Measurements from ENCODE around the gene SMNDC1.
"Not testable (repeated sequence)": the region's sequence is repeated elsewhere in the genome, so short reads cannot be mapped to it uniquely, and the experiment has no call there.

SMNDC1 gene

DNA sequence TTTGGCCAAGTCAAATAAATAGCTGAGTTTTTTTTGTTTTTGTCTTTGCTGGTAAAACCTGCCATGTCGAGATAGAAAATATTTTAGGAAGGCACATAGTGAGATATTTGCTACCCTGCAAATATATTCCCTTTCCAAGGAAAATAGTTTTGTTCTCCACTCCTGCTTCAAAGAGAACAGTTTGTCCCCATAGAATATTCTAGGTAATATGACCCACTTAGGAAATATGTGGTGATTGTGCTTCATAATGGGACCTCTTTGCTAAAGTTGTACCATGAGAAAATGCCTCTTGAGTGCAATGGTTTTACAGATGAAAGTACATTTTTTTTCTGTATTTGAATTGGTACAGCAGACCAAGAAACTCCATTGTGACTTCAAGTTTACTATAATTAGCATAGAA is 41.6 kb downstream of the SMNDC1 start:
- H3K4me1 Mint-ChIP-seq (ENCODE audit: low read depth) = peaks cover 1% of the 10 kb centered on the region

DNA sequence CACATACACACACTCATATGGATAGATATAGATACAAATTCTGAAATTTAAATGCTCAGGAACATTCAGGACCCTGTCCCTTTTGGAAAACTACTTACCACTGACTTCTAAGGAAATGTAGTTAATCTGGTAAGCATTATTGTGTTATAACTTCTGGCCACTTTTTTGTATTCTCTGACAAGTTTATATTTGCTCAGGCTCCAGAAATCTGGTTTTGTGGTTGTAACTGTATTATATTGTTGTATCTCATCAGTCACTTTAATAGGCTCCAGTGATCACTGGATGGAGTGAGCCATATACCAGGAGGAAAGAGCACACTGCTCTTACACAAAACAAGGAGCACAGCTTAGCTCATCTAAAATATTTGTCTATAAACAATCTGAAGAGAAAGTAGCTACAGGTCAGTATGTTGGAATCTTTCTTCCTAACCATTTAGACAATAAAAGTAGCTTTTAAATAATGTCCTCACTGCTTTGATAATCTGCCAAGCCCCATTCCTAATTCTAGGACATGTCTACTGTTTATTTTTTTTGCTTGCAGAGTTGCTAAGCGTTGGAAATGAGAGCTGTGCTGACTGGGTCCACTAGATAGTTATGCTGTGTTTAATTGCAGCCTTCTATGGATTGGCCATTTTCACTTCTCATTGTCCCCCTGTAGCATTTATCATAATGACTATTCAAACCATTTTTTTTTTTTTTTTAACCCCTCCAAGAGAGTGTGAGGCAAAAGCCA is 43.8 kb downstream of the SMNDC1 start:
- Mint-ChIP-seq H3K36me3 (ENCODE audit: low read depth) (peaks cover 12% of the 10 kb centered on the region), H3K27me3 (peaks cover 8% of the 10 kb centered on the region), H3K4me1 (ENCODE audit: low read depth) (no peaks in the 10 kb centered on the region), H3K9me3 (peaks cover under 1% of the 10 kb centered on the region), H3K4me3 (no peak overlapping the region), H3K27ac (no peak overlapping the region)

More for the DNA sequence above, 41.6 kb downstream of the SMNDC1 start:
- peaks cover 3% of the 10 kb centered on the region for H3K27me3 Mint-ChIP-seq
- no peaks in the 10 kb centered on the region for H3K9me3 Mint-ChIP-seq
- H3K27ac Mint-ChIP-seq = no peak overlapping the region
- H3K36me3 Mint-ChIP-seq (ENCODE audit: low read depth) = peaks cover 4% of the 10 kb centered on the region
- no peak overlapping the region for H3K4me3 Mint-ChIP-seq

DNA sequence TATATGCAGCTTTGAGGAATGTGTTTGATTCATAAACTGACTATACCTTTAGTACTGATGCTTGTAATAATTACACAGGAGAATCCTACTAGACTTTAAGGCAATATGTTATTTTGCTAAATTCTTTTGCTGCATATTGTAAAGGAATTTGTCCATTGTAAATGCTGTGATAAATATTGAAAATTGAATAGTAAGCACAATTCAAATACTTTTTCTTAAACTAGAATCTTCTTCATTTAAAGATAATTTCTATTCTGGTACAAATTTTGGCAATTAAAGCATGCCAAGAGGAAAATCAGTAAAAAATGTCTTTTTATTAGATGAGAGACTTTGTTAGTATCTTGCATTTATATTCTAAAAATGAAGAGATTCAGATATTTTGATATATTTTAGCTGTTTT is 45.4 kb downstream of the SMNDC1 start:
- no peak overlapping the region for H3K4me3 Mint-ChIP-seq
- H3K9me3 Mint-ChIP-seq = peaks cover 3% of the 10 kb centered on the region
- H3K36me3 Mint-ChIP-seq (ENCODE audit: low read depth) = peaks cover 25% of the 10 kb centered on the region
- H3K27me3 Mint-ChIP-seq = peaks cover 12% of the 10 kb centered on the region
- peaks cover 5% of the 10 kb centered on the region for H3K4me1 Mint-ChIP-seq (ENCODE audit: low read depth)
- H3K27ac Mint-ChIP-seq = no peak overlapping the region

DNA sequence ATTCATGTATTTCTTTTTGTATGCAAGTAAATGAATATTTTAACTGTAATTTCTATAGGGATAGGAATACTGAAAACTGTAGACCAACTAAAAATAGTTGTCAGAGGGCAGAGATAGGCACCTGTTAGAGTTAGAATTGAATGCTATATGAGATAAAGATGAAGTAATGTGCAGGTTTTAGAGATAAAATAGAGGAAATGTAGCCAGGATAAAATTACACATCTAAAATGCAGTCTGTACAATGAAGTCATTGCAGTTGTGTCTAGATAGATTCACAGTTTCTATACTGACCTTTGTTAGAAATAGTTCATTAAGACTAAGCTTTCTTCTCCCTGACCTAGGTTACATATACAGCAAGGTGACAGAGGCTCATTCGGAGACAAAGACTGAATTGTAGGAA is 46.2 kb downstream of the SMNDC1 start:
- Mint-ChIP-seq H3K36me3 (ENCODE audit: low read depth) (peaks cover 27% of the 10 kb centered on the region), H3K4me3 (no peak overlapping the region), H3K27me3 (peaks cover 14% of the 10 kb centered on the region), H3K4me1 (ENCODE audit: low read depth) (peaks cover 13% of the 10 kb centered on the region), H3K27ac (no peak overlapping the region), H3K9me3 (peaks cover 3% of the 10 kb centered on the region)

DNA sequence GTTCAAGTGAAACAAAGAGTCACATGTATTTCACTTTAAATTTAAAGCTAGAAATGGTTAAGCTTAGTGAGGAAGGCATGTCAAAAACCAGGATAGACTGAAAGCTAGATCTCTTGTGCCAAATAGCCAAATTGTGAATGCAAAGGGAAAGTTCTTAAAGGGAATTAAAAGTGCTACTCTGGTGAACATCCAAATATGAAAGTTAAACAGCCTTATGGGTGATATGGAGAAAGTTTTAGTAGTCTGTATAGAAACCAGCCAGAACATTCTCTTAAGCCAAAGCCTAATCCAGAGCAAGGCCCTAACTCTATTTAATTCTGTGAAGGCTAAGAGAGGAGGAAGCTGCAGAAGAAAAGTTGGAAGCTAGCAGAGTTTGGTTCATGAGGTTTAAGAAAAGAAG is 50.3 kb downstream of the SMNDC1 start:
- Mint-ChIP-seq H3K36me3 (ENCODE audit: low read depth) (peaks cover 28% of the 10 kb centered on the region), H3K27me3 (peaks cover 14% of the 10 kb centered on the region), H3K4me1 (ENCODE audit: low read depth) (peaks cover 42% of the 10 kb centered on the region), H3K27ac (no peak overlapping the region), H3K4me3 (no peak overlapping the region), H3K9me3 (peaks cover 3% of the 10 kb centered on the region)

DNA sequence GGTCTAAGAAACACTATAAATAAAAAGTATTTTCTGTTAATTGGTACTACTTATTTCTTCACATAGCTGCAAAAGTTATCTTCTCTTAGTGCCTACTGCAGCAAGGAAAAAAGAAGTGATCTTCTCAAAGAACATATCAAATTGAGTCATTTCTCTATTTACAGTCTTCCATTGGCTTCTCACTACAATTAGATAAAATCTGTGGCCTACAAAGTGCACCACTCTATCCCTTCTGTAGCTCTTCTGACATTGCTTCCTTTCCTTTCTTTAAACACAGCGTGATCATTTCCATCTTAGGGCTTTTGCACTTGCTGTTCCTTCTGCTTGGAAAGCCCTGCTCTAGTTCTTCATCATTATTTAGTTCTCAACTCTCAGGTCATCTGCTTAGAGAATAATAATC is 52.6 kb downstream of the SMNDC1 start:
- H3K4me1 Mint-ChIP-seq (ENCODE audit: low read depth) = peaks cover 47% of the 10 kb centered on the region
- H3K27ac Mint-ChIP-seq = no peak overlapping the region
- H3K9me3 Mint-ChIP-seq = peaks cover 3% of the 10 kb centered on the region
- H3K36me3 Mint-ChIP-seq (ENCODE audit: low read depth) = peaks cover 35% of the 10 kb centered on the region
- H3K27me3 Mint-ChIP-seq = peaks cover 11% of the 10 kb centered on the region
- no peak overlapping the region for H3K4me3 Mint-ChIP-seq

DNA sequence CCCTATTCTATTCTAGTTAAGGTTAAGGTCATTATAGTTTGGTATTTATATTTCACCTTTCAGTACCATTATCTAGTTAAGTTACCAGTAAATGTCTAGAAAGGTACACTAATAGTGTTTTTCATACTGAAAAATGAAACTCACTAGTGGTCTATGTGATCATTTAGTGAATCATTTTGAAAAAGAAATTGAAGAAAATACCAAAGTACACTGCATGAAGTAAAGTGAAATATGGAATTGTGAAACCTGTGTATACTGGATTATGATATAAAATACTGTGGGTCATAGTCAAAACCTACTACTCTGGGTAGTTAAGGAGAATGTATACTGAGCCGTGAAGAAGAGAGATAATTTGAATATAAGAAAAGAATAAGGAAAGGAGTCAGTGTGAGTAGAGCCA is 53.3 kb downstream of the SMNDC1 start:
- Mint-ChIP-seq H3K27me3 (peaks cover 10% of the 10 kb centered on the region), H3K4me3 (peak overlapping the region; percentile 8), H3K36me3 (ENCODE audit: low read depth) (peaks cover 36% of the 10 kb centered on the region), H3K4me1 (ENCODE audit: low read depth) (peaks cover 47% of the 10 kb centered on the region), H3K27ac (peak overlapping the region; percentile 81)
- not testable (repeated sequence) for H3K9me3 Mint-ChIP-seq

DNA sequence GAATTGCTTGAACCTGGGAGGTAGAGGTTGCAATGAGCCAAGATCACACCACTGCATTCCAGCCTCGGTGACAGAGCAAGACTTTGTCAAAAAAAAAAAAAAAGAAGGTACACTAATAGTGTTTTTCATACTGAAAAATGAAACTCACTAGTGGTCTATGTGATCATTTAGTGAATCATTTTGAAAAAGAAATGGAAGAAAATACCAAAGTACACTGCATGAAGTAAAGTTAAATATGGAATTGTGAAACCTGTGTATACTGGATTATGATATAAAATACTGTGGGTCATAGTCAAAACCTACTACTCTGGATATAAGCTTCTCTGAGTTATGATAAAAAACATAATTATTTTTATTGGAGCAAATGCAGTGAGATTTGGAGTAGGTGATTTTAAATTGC is 55.2 kb downstream of the SMNDC1 start:
- H3K36me3 Mint-ChIP-seq (ENCODE audit: low read depth) = peaks cover 39% of the 10 kb centered on the region
- H3K27ac Mint-ChIP-seq = peak overlapping the region; percentile 12
- H3K9me3 Mint-ChIP-seq, H3K27me3 Mint-ChIP-seq, H3K4me3 Mint-ChIP-seq: not testable (repeated sequence)
- H3K4me1 Mint-ChIP-seq (ENCODE audit: low read depth) = peaks cover 46% of the 10 kb centered on the region

DNA sequence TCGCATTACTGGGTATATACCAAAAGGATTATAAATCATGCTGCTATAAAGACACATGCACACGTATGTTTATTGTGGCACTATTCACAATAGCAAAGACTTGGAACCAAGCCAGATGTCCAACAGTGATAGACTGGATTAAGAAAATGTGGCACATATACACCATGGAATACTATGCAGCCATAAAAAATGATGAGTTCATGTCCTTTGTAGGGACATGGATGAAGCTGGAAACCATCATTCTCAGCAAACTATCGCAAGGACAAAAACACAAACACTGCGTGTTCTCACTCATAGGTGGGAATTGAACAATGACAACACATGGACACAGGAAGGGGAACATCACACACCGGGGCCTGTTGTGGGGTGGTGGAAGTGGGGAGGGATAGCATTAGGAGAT is 56.9 kb downstream of the SMNDC1 start:
- H3K27me3 Mint-ChIP-seq, H3K9me3 Mint-ChIP-seq, H3K27ac Mint-ChIP-seq, H3K4me3 Mint-ChIP-seq: not testable (repeated sequence)
- Mint-ChIP-seq H3K4me1 (ENCODE audit: low read depth) (peaks cover 37% of the 10 kb centered on the region), H3K36me3 (ENCODE audit: low read depth) (peaks cover 35% of the 10 kb centered on the region)

DNA sequence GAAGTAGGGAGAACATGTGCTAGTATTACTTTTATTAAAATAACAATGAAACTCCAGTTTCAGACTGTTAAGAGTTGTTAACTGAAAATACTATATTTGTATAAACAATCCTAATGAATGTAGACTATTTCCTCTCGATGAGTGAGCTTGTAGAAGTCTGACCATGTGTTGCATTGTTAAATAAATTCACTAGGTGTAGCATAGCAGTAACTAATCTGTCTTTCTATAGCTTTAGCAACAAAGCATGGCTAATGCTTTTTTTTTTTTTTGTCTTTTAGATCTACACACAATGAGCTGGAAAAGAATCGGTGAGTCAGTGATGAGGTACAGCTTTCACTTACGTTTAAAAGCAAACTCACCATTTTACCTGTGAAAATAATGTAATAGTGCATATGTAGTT is 60.2 kb downstream of the SMNDC1 start:
- Mint-ChIP-seq H3K36me3 (ENCODE audit: low read depth) (peaks cover 31% of the 10 kb centered on the region), H3K4me1 (ENCODE audit: low read depth) (peaks cover 27% of the 10 kb centered on the region), H3K27me3 (peaks cover 6% of the 10 kb centered on the region), H3K9me3 (no peaks in the 10 kb centered on the region), H3K27ac (no peak overlapping the region), H3K4me3 (no peak overlapping the region)

DNA sequence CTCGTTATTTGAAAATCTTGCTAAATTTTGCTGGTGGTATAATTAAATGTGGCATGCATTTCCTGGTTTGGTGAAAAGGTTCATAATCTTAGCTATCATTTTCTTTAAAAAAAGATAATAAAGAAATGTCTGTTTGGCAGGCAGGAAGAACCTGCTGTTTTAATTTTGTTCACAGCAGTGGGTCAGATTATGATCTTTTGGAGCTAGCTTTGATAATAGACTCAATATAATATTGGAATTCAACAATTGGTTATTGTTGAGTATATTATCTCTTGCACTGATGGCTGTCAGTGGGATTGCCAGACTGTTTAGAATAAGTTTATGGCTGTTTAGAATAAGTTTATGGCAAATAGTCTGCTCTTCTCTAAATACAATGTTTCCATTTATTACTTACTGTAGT is 62.2 kb downstream of the SMNDC1 start:
- Mint-ChIP-seq H3K27ac (no peak overlapping the region), H3K36me3 (ENCODE audit: low read depth) (peaks cover 36% of the 10 kb centered on the region), H3K4me3 (no peak overlapping the region), H3K9me3 (no peaks in the 10 kb centered on the region), H3K27me3 (peaks cover 6% of the 10 kb centered on the region), H3K4me1 (ENCODE audit: low read depth) (peaks cover 24% of the 10 kb centered on the region)

DNA sequence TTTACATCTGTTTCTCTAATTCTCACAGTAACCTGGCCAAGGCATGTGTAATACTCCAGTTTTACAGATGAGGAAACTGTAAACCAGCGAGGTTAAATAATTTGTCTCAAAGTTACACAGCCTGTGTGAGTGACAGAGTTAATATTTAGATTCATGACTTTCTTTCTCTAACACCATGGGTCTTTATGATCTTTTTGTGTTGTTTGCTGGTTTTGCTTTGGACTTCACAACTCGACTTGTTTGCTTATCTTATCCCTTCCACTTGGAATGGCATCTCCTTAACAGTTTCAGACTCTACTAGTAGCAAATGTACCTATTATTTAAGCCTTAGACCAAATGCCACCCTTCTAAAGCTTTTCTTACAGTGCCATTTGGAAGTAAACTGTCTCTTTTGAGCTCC is 62.9 kb downstream of the SMNDC1 start:
- peaks cover 6% of the 10 kb centered on the region for H3K27me3 Mint-ChIP-seq
- peaks cover 32% of the 10 kb centered on the region for H3K36me3 Mint-ChIP-seq (ENCODE audit: low read depth)
- no peak overlapping the region for H3K27ac Mint-ChIP-seq
- no peak overlapping the region for H3K4me3 Mint-ChIP-seq
- peaks cover 24% of the 10 kb centered on the region for H3K4me1 Mint-ChIP-seq (ENCODE audit: low read depth)
- no peaks in the 10 kb centered on the region for H3K9me3 Mint-ChIP-seq

DNA sequence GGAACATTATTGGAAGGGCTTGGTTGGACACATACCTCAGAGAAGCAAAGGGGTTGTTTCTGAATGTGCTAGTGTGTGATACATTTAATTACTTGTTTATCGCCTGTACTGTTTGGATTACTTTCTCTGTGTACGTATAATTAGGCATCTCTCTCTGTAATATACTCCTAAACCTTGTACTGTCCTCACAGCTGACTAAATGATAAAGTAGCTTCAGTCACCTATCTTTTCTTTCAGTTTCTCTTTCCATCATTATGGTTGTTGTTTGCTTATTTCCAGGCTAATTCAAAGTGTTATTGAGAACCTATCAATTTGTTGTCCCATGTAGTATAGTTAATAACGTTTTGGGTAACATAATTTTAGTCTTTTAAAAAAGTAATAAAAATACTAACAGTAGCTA is 63.3 kb downstream of the SMNDC1 start:
- H3K4me1 Mint-ChIP-seq (ENCODE audit: low read depth) = peaks cover 24% of the 10 kb centered on the region
- H3K27me3 Mint-ChIP-seq = peaks cover 1% of the 10 kb centered on the region
- H3K27ac Mint-ChIP-seq = no peak overlapping the region
- H3K36me3 Mint-ChIP-seq (ENCODE audit: low read depth) = peaks cover 28% of the 10 kb centered on the region
- H3K4me3 Mint-ChIP-seq = no peak overlapping the region
- no peaks in the 10 kb centered on the region for H3K9me3 Mint-ChIP-seq

Data from stimulated activated naive CD8-positive, alpha-beta T cell treated with anti-CD3 and anti-CD28 coated beads, Interleukin-15, Interleukin-2, amounts not matched to agents 100 ng/mL and 50 ng/mL, for 24 hours (primary cell).